ENCODE results near the gene ZMYM4. TPM values are rescaled to one million over a fixed set of nuclear protein-coding genes. Genes with fewer than 3 reads are reported as not detected.
"Not testable (repeated sequence)": the region's sequence is repeated elsewhere in the genome, so short reads cannot be mapped to it uniquely, and the experiment has no call there.

Gene ZMYM4
- polyA plus RNA-seq, 1 experiment, result 58.3 TPM

- H3K4me3 ChIP-seq (ENCODE audit: low read depth, low read length), result no peak overlapping the region
- ChIA-PET CTCF (interaction anchor here (0.9 to 9.6 kb wide), 6 partner anchors 13 to 273 kb away, joined by 3 to 220 read pairs (median 8); no protein-coding TSS in a partner anchor), POLR2A (interaction anchor here (0.5 to 1.4 kb wide), 2 partner anchors 78 to 102 kb away, joined by 3 to 4 read pairs; no protein-coding TSS in a partner anchor)
- H3K27me3 ChIP-seq (ENCODE audit: control insufficient read depth, insufficient read depth, low read length), result no peaks in the 10 kb centered on the region
- TF ChIP-seq, protein P1, sequence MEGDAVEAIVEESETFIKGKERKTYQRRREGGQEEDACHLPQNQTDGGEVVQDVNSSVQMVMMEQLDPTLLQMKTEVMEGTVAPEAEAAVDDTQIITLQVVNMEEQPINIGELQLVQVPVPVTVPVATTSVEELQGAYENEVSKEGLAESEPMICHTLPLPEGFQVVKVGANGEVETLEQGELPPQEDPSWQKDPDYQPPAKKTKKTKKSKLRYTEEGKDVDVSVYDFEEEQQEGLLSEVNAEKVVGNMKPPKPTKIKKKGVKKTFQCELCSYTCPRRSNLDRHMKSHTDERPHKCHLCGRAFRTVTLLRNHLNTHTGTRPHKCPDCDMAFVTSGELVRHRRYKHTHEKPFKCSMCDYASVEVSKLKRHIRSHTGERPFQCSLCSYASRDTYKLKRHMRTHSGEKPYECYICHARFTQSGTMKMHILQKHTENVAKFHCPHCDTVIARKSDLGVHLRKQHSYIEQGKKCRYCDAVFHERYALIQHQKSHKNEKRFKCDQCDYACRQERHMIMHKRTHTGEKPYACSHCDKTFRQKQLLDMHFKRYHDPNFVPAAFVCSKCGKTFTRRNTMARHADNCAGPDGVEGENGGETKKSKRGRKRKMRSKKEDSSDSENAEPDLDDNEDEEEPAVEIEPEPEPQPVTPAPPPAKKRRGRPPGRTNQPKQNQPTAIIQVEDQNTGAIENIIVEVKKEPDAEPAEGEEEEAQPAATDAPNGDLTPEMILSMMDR (IDR thresholded peaks at IDR 0.05; ENCODE audit: low read depth, low read length), result no peak
- DNase-seq (ENCODE audit: low read depth, low spot score), result no peak
- no peaks in the 10 kb centered on the region for H3K9me3 ChIP-seq (ENCODE audit: control insufficient read depth, insufficient read depth, low read length)
- H3K27ac ChIP-seq (ENCODE audit: low read depth, low read length), result peak overlapping the region; percentile 69
Measured at GRCh38 chr1:35454176-35454575, 185.7 kb downstream of the ZMYM4 start.

DNA sequence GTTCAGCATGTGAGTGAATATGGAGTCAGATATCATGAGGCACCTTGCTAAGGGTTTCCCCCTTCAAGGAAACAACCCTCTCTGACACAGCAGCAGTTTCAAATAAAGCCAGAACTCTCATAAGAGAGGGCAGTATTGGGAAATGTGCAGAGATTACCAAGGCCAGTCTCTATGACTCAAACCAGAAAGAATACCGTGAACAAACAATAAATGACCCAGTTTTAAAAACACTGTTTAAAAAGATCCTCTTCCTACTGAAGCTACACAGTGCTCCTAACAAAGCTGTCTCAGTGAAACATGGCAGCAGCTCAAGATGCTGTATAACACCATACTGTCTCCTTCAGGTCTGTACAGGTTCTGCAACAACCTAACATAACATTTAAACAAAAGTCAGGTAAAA lies 186.1 kb downstream of the ZMYM4 start:
- POLR2A ChIA-PET, result interaction anchor here (0.5 to 1.4 kb wide), 4 partner anchors 16 to 102 kb away, joined by 3 to 10 read pairs (median 4); no protein-coding TSS in a partner anchor

DNA sequence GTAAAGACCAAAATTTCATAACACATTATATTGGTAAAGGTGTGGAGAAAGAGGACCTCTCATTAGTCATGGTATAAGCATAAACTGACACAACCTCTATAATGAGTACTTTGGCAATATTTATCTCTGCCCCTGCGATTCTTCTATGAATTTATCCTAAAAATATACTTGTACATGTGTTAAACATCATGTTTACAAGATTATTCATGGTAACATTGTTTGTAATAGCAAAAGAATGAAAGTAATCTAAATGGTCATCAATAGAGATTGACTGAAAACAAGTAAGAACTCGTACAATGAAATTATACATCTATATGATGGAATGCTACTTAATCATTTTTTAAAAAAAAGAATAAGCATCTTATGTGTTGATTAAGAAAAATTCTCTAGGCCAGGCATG lies 192.3 kb downstream of the ZMYM4 start:
- no peak overlapping the region for H3K4me3 ChIP-seq (ENCODE audit: low read depth, low read length)
- peaks cover 6% of the 10 kb centered on the region for H3K9me3 ChIP-seq (ENCODE audit: control insufficient read depth, insufficient read depth, low read length)
- H3K27me3 ChIP-seq (ENCODE audit: control insufficient read depth, insufficient read depth, low read length), result no peaks in the 10 kb centered on the region
- CTCF ChIA-PET, result no interaction called here
- POLR2A ChIA-PET, result interaction anchor here (0.6 kb wide), 1 partner anchor 120 kb away, joined by 4 read pairs; no protein-coding TSS in a partner anchor
- no peak for DNase-seq (ENCODE audit: low read depth, low spot score)
- TF ChIP-seq, protein P1 (IDR thresholded peaks at IDR 0.05; ENCODE audit: low read depth, low read length), result no peak
- H3K27ac ChIP-seq (ENCODE audit: low read depth, low read length), result no peak overlapping the region

More for the DNA sequence above, 186.1 kb downstream of the ZMYM4 start:
- peak; percentile 60 for DNase-seq (ENCODE audit: low read depth, low spot score)
- H3K27ac ChIP-seq (ENCODE audit: low read depth, low read length), result peak overlapping the region; percentile 69
- no peaks in the 10 kb centered on the region for H3K9me3 ChIP-seq (ENCODE audit: control insufficient read depth, insufficient read depth, low read length)
- H3K4me3 ChIP-seq (ENCODE audit: low read depth, low read length), result no peak overlapping the region
- TF ChIP-seq, protein P1 (IDR thresholded peaks at IDR 0.05; ENCODE audit: low read depth, low read length), result peak; percentile 44
- H3K27me3 ChIP-seq (ENCODE audit: control insufficient read depth, insufficient read depth, low read length), result no peaks in the 10 kb centered on the region
- CTCF ChIA-PET, result interaction anchor here (0.9 to 9.6 kb wide), 6 partner anchors 13 to 272 kb away, joined by 3 to 220 read pairs (median 8); no protein-coding TSS in a partner anchor

DNA sequence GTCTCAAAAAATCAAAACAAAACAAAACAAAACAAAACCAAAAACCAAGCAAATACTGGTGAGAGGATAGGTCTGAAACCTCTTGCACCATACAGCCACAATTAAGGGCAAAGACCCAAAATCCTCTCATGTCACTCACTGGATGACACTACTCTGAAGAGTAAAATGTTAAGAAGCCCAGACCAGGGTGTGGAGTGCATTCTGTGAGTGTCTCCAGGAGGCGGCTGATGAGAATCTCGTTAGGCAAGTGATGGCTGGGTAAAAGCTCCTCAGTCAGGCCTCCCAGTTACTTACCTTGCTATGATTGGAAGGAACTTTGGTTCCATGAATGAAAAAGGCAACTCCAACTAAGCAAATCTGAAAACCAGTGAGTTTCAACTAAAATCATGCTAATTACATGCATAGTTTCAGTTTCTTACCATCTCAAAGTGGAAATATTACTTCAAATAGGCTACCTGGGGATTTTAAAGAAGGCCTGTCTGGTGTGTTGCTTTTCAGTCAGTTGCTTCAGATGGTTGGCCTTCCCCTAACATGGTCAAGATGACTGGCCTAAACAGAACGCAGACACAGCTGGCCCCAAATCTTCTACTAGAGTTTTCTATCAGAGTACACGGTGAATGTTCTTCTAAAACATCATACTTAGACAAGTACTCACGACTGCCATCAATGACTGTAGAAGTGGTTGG lies 193.6 kb downstream of the ZMYM4 start:
- TF ChIP-seq, protein P1 (IDR thresholded peaks at IDR 0.05; ENCODE audit: low read depth, low read length), result no peak
- POLR2A ChIA-PET, result no interaction called here

DNA sequence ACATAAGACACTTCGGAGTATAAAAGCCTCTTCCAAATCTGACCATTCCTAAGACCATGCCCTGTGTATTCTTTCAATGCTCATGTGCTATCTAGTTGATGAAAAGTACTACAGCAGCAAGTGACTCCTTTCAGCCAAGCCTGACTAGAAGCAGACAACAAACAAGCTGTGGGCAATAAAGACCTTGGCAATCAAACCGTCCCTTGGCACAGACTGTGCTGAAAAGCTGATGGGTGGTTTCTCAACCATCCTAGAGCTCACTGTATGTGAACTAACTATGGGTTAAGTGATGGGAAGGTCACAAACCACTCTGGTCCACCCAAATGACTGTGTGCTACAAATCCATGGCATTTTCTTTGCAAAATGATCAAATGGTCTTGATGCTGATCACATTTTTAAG lies 194.7 kb downstream of the ZMYM4 start:
- Histone ChIP-seq H3K4me3 (ENCODE audit: low read depth, low read length) (no peak overlapping the region), H3K27ac (ENCODE audit: low read depth, low read length) (no peak overlapping the region), H3K27me3 (ENCODE audit: control insufficient read depth, insufficient read depth, low read length) (no peaks in the 10 kb centered on the region), H3K9me3 (ENCODE audit: control insufficient read depth, insufficient read depth, low read length) (peaks cover 6% of the 10 kb centered on the region)
- TF ChIP-seq, protein P1 (IDR thresholded peaks at IDR 0.05; ENCODE audit: low read depth, low read length), result no peak
- DNase-seq (ENCODE audit: low read depth, low spot score), result no peak
- CTCF ChIA-PET, result interaction anchor here (2.3 kb wide), 1 partner anchor 12 kb away, joined by 9 read pairs; no protein-coding TSS in a partner anchor
- POLR2A ChIA-PET, result no interaction called here

More for the DNA sequence above, 193.6 kb downstream of the ZMYM4 start:
- Histone ChIP-seq H3K27ac (ENCODE audit: low read depth, low read length) (no peak overlapping the region), H3K4me3 (ENCODE audit: low read depth, low read length) (no peak overlapping the region), H3K9me3 (ENCODE audit: control insufficient read depth, insufficient read depth, low read length) (peaks cover 6% of the 10 kb centered on the region), H3K27me3 (ENCODE audit: control insufficient read depth, insufficient read depth, low read length) (no peaks in the 10 kb centered on the region)
- DNase-seq (ENCODE audit: low read depth, low spot score), result no peak
- CTCF ChIA-PET, result interaction anchor here (2.3 kb wide), 1 partner anchor 11 kb away, joined by 9 read pairs; no protein-coding TSS in a partner anchor

DNA sequence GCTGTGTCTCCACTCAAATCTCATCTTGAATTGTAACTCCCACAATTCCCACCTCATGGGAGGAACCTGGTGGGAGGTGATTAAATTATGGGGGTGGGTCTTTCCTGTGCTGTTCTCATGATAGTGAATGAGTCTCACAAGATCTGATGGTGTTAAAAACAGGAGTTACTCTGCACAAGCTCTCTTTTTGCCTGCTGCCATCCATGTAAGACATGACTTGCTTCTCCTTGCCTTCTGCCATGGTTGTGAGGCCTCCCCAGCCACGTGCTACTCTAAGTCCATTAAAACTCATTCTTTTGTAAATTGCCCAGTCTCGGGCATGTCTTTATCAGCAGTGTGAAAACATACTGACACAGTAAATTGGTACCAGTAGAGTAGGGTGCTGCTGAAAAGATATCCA lies 195.2 kb downstream of the ZMYM4 start:
- H3K9me3 ChIP-seq (ENCODE audit: control insufficient read depth, insufficient read depth, low read length); POLR2A ChIA-PET; DNase-seq (ENCODE audit: low read depth, low spot score); H3K27me3 ChIP-seq (ENCODE audit: control insufficient read depth, insufficient read depth, low read length); H3K27ac ChIP-seq (ENCODE audit: low read depth, low read length); H3K4me3 ChIP-seq (ENCODE audit: low read depth, low read length): not testable (repeated sequence)
- CTCF ChIA-PET, result interaction anchor here (2.3 kb wide), 1 partner anchor 12 kb away, joined by 9 read pairs; no protein-coding TSS in a partner anchor
